ENCODE measurements around the gene DYNC1H1.

GRCh38 chr14:101986953-101987352, 22.6 kb downstream of the DYNC1H1 start:
- TF ChIP-seq CTCF (conservative IDR thresholded peaks at IDR 0.05; ENCODE audit: low read depth, low read length) (no peak), EZH2 (IDR thresholded peaks at IDR 0.05; ENCODE audit: borderline replicate concordance, low read depth, low read length, poor library complexity, severe bottlenecking) (no peak)
